ENCODE results near the gene ANKFY1.

Gene ANKFY1

GRCh38 chr17:4235372-4236279, 28.2 kb downstream of the ANKFY1 start:
- Histone ChIP-seq H3K4me1 (ENCODE audit: control insufficient read depth, insufficient read depth, low read length) (no peaks in the 10 kb centered on the region; the same call in 1 of the 2 replicates), H3K36me3 (ENCODE audit: control insufficient read depth, insufficient read depth, low read length) (peaks cover 68% of the 10 kb centered on the region), H3K4me3 (ENCODE audit: low read depth, low read length) (no peak overlapping the region), H3K9me3 (ENCODE audit: control insufficient read depth, insufficient read depth, low read depth, low read length) (no peaks in the 10 kb centered on the region), H3K27me3 (ENCODE audit: control insufficient read depth, insufficient read depth, low read length) (no peaks in the 10 kb centered on the region), H3K27ac (ENCODE audit: low read depth, low read length) (no peak overlapping the region), H3K9ac (ENCODE audit: low read length) (no peak overlapping the region)

GRCh38 chr17:4234401-4234800, 29.4 kb downstream of the ANKFY1 start:
- Histone ChIP-seq H3K9me3 (ENCODE audit: control insufficient read depth, insufficient read depth, low read depth, low read length) (no peaks in the 10 kb centered on the region), H3K4me1 (ENCODE audit: control insufficient read depth, insufficient read depth, low read length) (no peaks in the 10 kb centered on the region; the same call in 1 of the 2 replicates), H3K27ac (ENCODE audit: low read depth, low read length) (no peak overlapping the region), H3K4me3 (ENCODE audit: low read depth, low read length) (no peak overlapping the region), H3K36me3 (ENCODE audit: control insufficient read depth, insufficient read depth, low read length) (peaks cover 63% of the 10 kb centered on the region), H3K9ac (ENCODE audit: low read length) (no peak overlapping the region), H3K27me3 (ENCODE audit: control insufficient read depth, insufficient read depth, low read length) (no peaks in the 10 kb centered on the region)

- Histone ChIP-seq H3K9me3 (ENCODE audit: control insufficient read depth, insufficient read depth, low read depth, low read length) (no peaks in the 10 kb centered on the region), H3K4me3 (ENCODE audit: low read depth, low read length) (no peak overlapping the region), H3K27ac (ENCODE audit: low read depth, low read length) (no peak overlapping the region), H3K9ac (ENCODE audit: low read length) (no peak overlapping the region), H3K27me3 (ENCODE audit: control insufficient read depth, insufficient read depth, low read length) (no peaks in the 10 kb centered on the region), H3K4me1 (ENCODE audit: control insufficient read depth, insufficient read depth, low read length) (no peaks in the 10 kb centered on the region; the same call in 1 of the 2 replicates), H3K36me3 (ENCODE audit: control insufficient read depth, insufficient read depth, low read length) (peaks cover 57% of the 10 kb centered on the region)
Measured at GRCh38 chr17:4233668-4234258, 30.0 kb downstream of the ANKFY1 start.

- no peak overlapping the region for H3K9ac ChIP-seq (ENCODE audit: low read length)
- no peaks in the 10 kb centered on the region for H3K27me3 ChIP-seq (ENCODE audit: control insufficient read depth, insufficient read depth, low read length)
- no peak overlapping the region for H3K27ac ChIP-seq (ENCODE audit: low read depth, low read length)
- no peaks in the 10 kb centered on the region for H3K9me3 ChIP-seq (ENCODE audit: control insufficient read depth, insufficient read depth, low read depth, low read length)
- H3K4me3 ChIP-seq (ENCODE audit: low read depth, low read length) = no peak overlapping the region
- no peaks in the 10 kb centered on the region; the same call in 1 of the 2 replicates for H3K4me1 ChIP-seq (ENCODE audit: control insufficient read depth, insufficient read depth, low read length)
- H3K36me3 ChIP-seq (ENCODE audit: control insufficient read depth, insufficient read depth, low read length) = peaks cover 49% of the 10 kb centered on the region
Measured at GRCh38 chr17:4232168-4232813, 31.5 kb downstream of the ANKFY1 start.

GRCh38 chr17:4229627-4230541, 33.9 kb downstream of the ANKFY1 start:
- Histone ChIP-seq H3K27me3 (ENCODE audit: control insufficient read depth, insufficient read depth, low read length) (no peaks in the 10 kb centered on the region), H3K4me3 (ENCODE audit: low read depth, low read length) (no peak overlapping the region; the same call in 1 of the 2 replicates), H3K9me3 (ENCODE audit: control insufficient read depth, insufficient read depth, low read depth, low read length) (no peaks in the 10 kb centered on the region), H3K9ac (ENCODE audit: low read length) (peak overlapping the region; percentile 18), H3K4me1 (ENCODE audit: control insufficient read depth, insufficient read depth, low read length) (no peaks in the 10 kb centered on the region; the same call in 1 of the 2 replicates), H3K36me3 (ENCODE audit: control insufficient read depth, insufficient read depth, low read length) (peaks cover 41% of the 10 kb centered on the region), H3K27ac (ENCODE audit: low read depth, low read length) (peak overlapping the region; percentile 56; the same call in 1 of the 2 replicates)

- Histone ChIP-seq H3K36me3 (ENCODE audit: control insufficient read depth, insufficient read depth, low read length) (peaks cover 22% of the 10 kb centered on the region), H3K9me3 (ENCODE audit: control insufficient read depth, insufficient read depth, low read depth, low read length) (no peaks in the 10 kb centered on the region), H3K27ac (ENCODE audit: low read depth, low read length) (no peak overlapping the region), H3K4me1 (ENCODE audit: control insufficient read depth, insufficient read depth, low read length) (no peaks in the 10 kb centered on the region), H3K9ac (ENCODE audit: low read length) (no peak overlapping the region), H3K4me3 (ENCODE audit: low read depth, low read length) (no peak overlapping the region), H3K27me3 (ENCODE audit: control insufficient read depth, insufficient read depth, low read length) (no peaks in the 10 kb centered on the region)
Measured at GRCh38 chr17:4221899-4222659, 41.7 kb downstream of the ANKFY1 start.

- Histone ChIP-seq H3K4me1 (ENCODE audit: control insufficient read depth, insufficient read depth, low read length) (no peaks in the 10 kb centered on the region), H3K27me3 (ENCODE audit: control insufficient read depth, insufficient read depth, low read length) (no peaks in the 10 kb centered on the region), H3K4me3 (ENCODE audit: low read depth, low read length) (no peak overlapping the region), H3K9ac (ENCODE audit: low read length) (no peak overlapping the region), H3K27ac (ENCODE audit: low read depth, low read length) (0 out of 2 replicates have a peak overlapping the region, but pooled peaks have one; percentile 17), H3K36me3 (ENCODE audit: control insufficient read depth, insufficient read depth, low read length) (peaks cover 26% of the 10 kb centered on the region), H3K9me3 (ENCODE audit: control insufficient read depth, insufficient read depth, low read depth, low read length) (no peaks in the 10 kb centered on the region)
Measured at GRCh38 chr17:4221163-4221562, 42.6 kb downstream of the ANKFY1 start.

- Histone ChIP-seq H3K36me3 (ENCODE audit: control insufficient read depth, insufficient read depth, low read length) (peaks cover 23% of the 10 kb centered on the region), H3K27me3 (ENCODE audit: control insufficient read depth, insufficient read depth, low read length) (no peaks in the 10 kb centered on the region), H3K9me3 (ENCODE audit: control insufficient read depth, insufficient read depth, low read depth, low read length) (no peaks in the 10 kb centered on the region), H3K4me3 (ENCODE audit: low read depth, low read length) (no peak overlapping the region), H3K27ac (ENCODE audit: low read depth, low read length) (peak overlapping the region; percentile 17; the same call in 1 of the 2 replicates), H3K4me1 (ENCODE audit: control insufficient read depth, insufficient read depth, low read length) (peaks cover 1% of the 10 kb centered on the region; the same call in 1 of the 2 replicates), H3K9ac (ENCODE audit: low read length) (no peak overlapping the region)
Measured at GRCh38 chr17:4220655-4221054, 43.1 kb downstream of the ANKFY1 start.

GRCh38 chr17:4219241-4219640, 44.5 kb downstream of the ANKFY1 start:
- H3K36me3 ChIP-seq (ENCODE audit: control insufficient read depth, insufficient read depth, low read length) = peaks cover 23% of the 10 kb centered on the region

More at GRCh38 chr17:4219241-4219640, 44.5 kb downstream of the ANKFY1 start:
- Histone ChIP-seq H3K9ac (ENCODE audit: low read length) (no peak overlapping the region), H3K27ac (ENCODE audit: low read depth, low read length) (no peak overlapping the region), H3K27me3 (ENCODE audit: control insufficient read depth, insufficient read depth, low read length) (no peaks in the 10 kb centered on the region), H3K4me3 (ENCODE audit: low read depth, low read length) (no peak overlapping the region), H3K4me1 (ENCODE audit: control insufficient read depth, insufficient read depth, low read length) (peaks cover 3% of the 10 kb centered on the region; the same call in 1 of the 2 replicates), H3K9me3 (ENCODE audit: control insufficient read depth, insufficient read depth, low read depth, low read length) (no peaks in the 10 kb centered on the region)

Data from HUES6 (cell line).